ENCODE results near the gene POLR1D.

Gene POLR1D

GRCh38 chr13:27643334-27644132 lies 21.8 kb downstream of the POLR1D start:
- H3K27me3 ChIP-seq (ENCODE audit: control insufficient read depth, insufficient read depth, low read length), result no peaks in the 10 kb centered on the region
- H3K9me3 ChIP-seq (ENCODE audit: control insufficient read depth, insufficient read depth, low read length), result no peaks in the 10 kb centered on the region
- no peaks in the 10 kb centered on the region for H3K36me3 ChIP-seq (ENCODE audit: control insufficient read depth, insufficient read depth, low read length)
- H3K9ac ChIP-seq (ENCODE audit: low read depth, low read length), result no peak overlapping the region
- no peak overlapping the region for H3K4me3 ChIP-seq (ENCODE audit: low read depth, low read length)
- no peaks in the 10 kb centered on the region for H3K4me1 ChIP-seq (ENCODE audit: control insufficient read depth, insufficient read depth, low read length)

- Histone ChIP-seq H3K4me3 (ENCODE audit: low read depth, low read length) (no peak overlapping the region), H3K27me3 (ENCODE audit: control insufficient read depth, insufficient read depth, low read length) (no peaks in the 10 kb centered on the region), H3K36me3 (ENCODE audit: control insufficient read depth, insufficient read depth, low read length) (no peaks in the 10 kb centered on the region), H3K4me1 (ENCODE audit: control insufficient read depth, insufficient read depth, low read length) (no peaks in the 10 kb centered on the region), H3K9me3 (ENCODE audit: control insufficient read depth, insufficient read depth, low read length) (no peaks in the 10 kb centered on the region), H3K9ac (ENCODE audit: low read depth, low read length) (no peak overlapping the region)
Observed at GRCh38 chr13:27644302-27644701, 22.6 kb downstream of the POLR1D start.

GRCh38 chr13:27650312-27650711 lies 28.6 kb downstream of the POLR1D start:
- Histone ChIP-seq H3K27me3 (ENCODE audit: control insufficient read depth, insufficient read depth, low read length) (no peaks in the 10 kb centered on the region), H3K4me1 (ENCODE audit: control insufficient read depth, insufficient read depth, low read length) (no peaks in the 10 kb centered on the region), H3K36me3 (ENCODE audit: control insufficient read depth, insufficient read depth, low read length) (peaks cover 11% of the 10 kb centered on the region), H3K9ac (ENCODE audit: low read depth, low read length) (no peak overlapping the region), H3K4me3 (ENCODE audit: low read depth, low read length) (no peak overlapping the region), H3K9me3 (ENCODE audit: control insufficient read depth, insufficient read depth, low read length) (peaks cover 11% of the 10 kb centered on the region)

GRCh38 chr13:27654059-27654458 lies 32.4 kb downstream of the POLR1D start:
- Histone ChIP-seq H3K9me3 (ENCODE audit: control insufficient read depth, insufficient read depth, low read length) (peaks cover 11% of the 10 kb centered on the region), H3K4me3 (ENCODE audit: low read depth, low read length) (no peak overlapping the region), H3K4me1 (ENCODE audit: control insufficient read depth, insufficient read depth, low read length) (no peaks in the 10 kb centered on the region), H3K36me3 (ENCODE audit: control insufficient read depth, insufficient read depth, low read length) (peaks cover 11% of the 10 kb centered on the region), H3K27me3 (ENCODE audit: control insufficient read depth, insufficient read depth, low read length) (no peaks in the 10 kb centered on the region), H3K9ac (ENCODE audit: low read depth, low read length) (no peak overlapping the region)

GRCh38 chr13:27654816-27655215 lies 33.1 kb downstream of the POLR1D start:
- H3K36me3 ChIP-seq (ENCODE audit: control insufficient read depth, insufficient read depth, low read length), result peaks cover 7% of the 10 kb centered on the region
- H3K9ac ChIP-seq (ENCODE audit: low read depth, low read length), result no peak overlapping the region
- no peaks in the 10 kb centered on the region for H3K27me3 ChIP-seq (ENCODE audit: control insufficient read depth, insufficient read depth, low read length)
- H3K4me3 ChIP-seq (ENCODE audit: low read depth, low read length), result no peak overlapping the region
- H3K4me1 ChIP-seq (ENCODE audit: control insufficient read depth, insufficient read depth, low read length), result no peaks in the 10 kb centered on the region
- peaks cover 7% of the 10 kb centered on the region for H3K9me3 ChIP-seq (ENCODE audit: control insufficient read depth, insufficient read depth, low read length)

GRCh38 chr13:27657724-27658123 lies 36.0 kb downstream of the POLR1D start:
- Histone ChIP-seq H3K4me1 (ENCODE audit: control insufficient read depth, insufficient read depth, low read length) (no peaks in the 10 kb centered on the region), H3K4me3 (ENCODE audit: low read depth, low read length) (no peak overlapping the region), H3K9me3 (ENCODE audit: control insufficient read depth, insufficient read depth, low read length) (no peaks in the 10 kb centered on the region), H3K27me3 (ENCODE audit: control insufficient read depth, insufficient read depth, low read length) (no peaks in the 10 kb centered on the region), H3K36me3 (ENCODE audit: control insufficient read depth, insufficient read depth, low read length) (no peaks in the 10 kb centered on the region), H3K9ac (ENCODE audit: low read depth, low read length) (no peak overlapping the region)

- no peaks in the 10 kb centered on the region for H3K36me3 ChIP-seq (ENCODE audit: control insufficient read depth, insufficient read depth, low read length)
- no peaks in the 10 kb centered on the region for H3K9me3 ChIP-seq (ENCODE audit: control insufficient read depth, insufficient read depth, low read length)
- no peak overlapping the region for H3K4me3 ChIP-seq (ENCODE audit: low read depth, low read length)
- no peak overlapping the region for H3K9ac ChIP-seq (ENCODE audit: low read depth, low read length)
- no peaks in the 10 kb centered on the region for H3K4me1 ChIP-seq (ENCODE audit: control insufficient read depth, insufficient read depth, low read length)
- H3K27me3 ChIP-seq (ENCODE audit: control insufficient read depth, insufficient read depth, low read length), result no peaks in the 10 kb centered on the region
Observed at GRCh38 chr13:27658546-27658945, 36.9 kb downstream of the POLR1D start.

- Histone ChIP-seq H3K9me3 (ENCODE audit: control insufficient read depth, insufficient read depth, low read length) (no peaks in the 10 kb centered on the region), H3K36me3 (ENCODE audit: control insufficient read depth, insufficient read depth, low read length) (no peaks in the 10 kb centered on the region), H3K4me3 (ENCODE audit: low read depth, low read length) (no peak overlapping the region), H3K9ac (ENCODE audit: low read depth, low read length) (no peak overlapping the region), H3K4me1 (ENCODE audit: control insufficient read depth, insufficient read depth, low read length) (no peaks in the 10 kb centered on the region), H3K27me3 (ENCODE audit: control insufficient read depth, insufficient read depth, low read length) (no peaks in the 10 kb centered on the region)
Observed at GRCh38 chr13:27659145-27659865, 37.6 kb downstream of the POLR1D start.

- H3K4me3 ChIP-seq (ENCODE audit: low read depth, low read length), result no peak overlapping the region
- H3K4me1 ChIP-seq (ENCODE audit: control insufficient read depth, insufficient read depth, low read length), result no peaks in the 10 kb centered on the region
- H3K9me3 ChIP-seq (ENCODE audit: control insufficient read depth, insufficient read depth, low read length), result no peaks in the 10 kb centered on the region
- H3K27me3 ChIP-seq (ENCODE audit: control insufficient read depth, insufficient read depth, low read length), result no peaks in the 10 kb centered on the region
- no peaks in the 10 kb centered on the region for H3K36me3 ChIP-seq (ENCODE audit: control insufficient read depth, insufficient read depth, low read length)
- H3K9ac ChIP-seq (ENCODE audit: low read depth, low read length), result no peak overlapping the region
Observed at GRCh38 chr13:27660511-27660910, 38.8 kb downstream of the POLR1D start.

- Histone ChIP-seq H3K9ac (ENCODE audit: low read depth, low read length) (no peak overlapping the region), H3K9me3 (ENCODE audit: control insufficient read depth, insufficient read depth, low read length) (no peaks in the 10 kb centered on the region), H3K4me3 (ENCODE audit: low read depth, low read length) (no peak overlapping the region), H3K4me1 (ENCODE audit: control insufficient read depth, insufficient read depth, low read length) (no peaks in the 10 kb centered on the region), H3K36me3 (ENCODE audit: control insufficient read depth, insufficient read depth, low read length) (no peaks in the 10 kb centered on the region), H3K27me3 (ENCODE audit: control insufficient read depth, insufficient read depth, low read length) (no peaks in the 10 kb centered on the region)
Observed at GRCh38 chr13:27661017-27661416, 39.3 kb downstream of the POLR1D start.

GRCh38 chr13:27662738-27663470 lies 41.2 kb downstream of the POLR1D start:
- Histone ChIP-seq H3K27me3 (ENCODE audit: control insufficient read depth, insufficient read depth, low read length) (no peaks in the 10 kb centered on the region), H3K4me1 (ENCODE audit: control insufficient read depth, insufficient read depth, low read length) (no peaks in the 10 kb centered on the region), H3K4me3 (ENCODE audit: low read depth, low read length) (no peak overlapping the region), H3K9ac (ENCODE audit: low read depth, low read length) (no peak overlapping the region), H3K9me3 (ENCODE audit: control insufficient read depth, insufficient read depth, low read length) (no peaks in the 10 kb centered on the region), H3K36me3 (ENCODE audit: control insufficient read depth, insufficient read depth, low read length) (no peaks in the 10 kb centered on the region)
